C4-2B (cell line): ENCODE data around the gene KHSRP.

ENCODE experiments used
- CTCF ChIP-seq: fragments of 450-650 bp; conservative IDR thresholded peaks from 2 replicates; pipeline ENCODE4 v1.5.1; 2017; ENCODE audit warnings: mild to moderate bottlenecking
- ZFX ChIP-seq: fragments of 450-650 bp; IDR thresholded peaks from 2 replicates; pipeline ENCODE4 v1.6.1; 2017

- TF ChIP-seq CTCF = no peak
- peak; percentile 87; the same call in 1 of the 2 replicates for TF ChIP-seq ZFX
Observed at GRCh38 chr19:6424195-6424938, at the start of gene KHSRP.
